GM21717 (cell line): ENCODE data around the gene LRRC3.

ENCODE experiments used
- ATAC-seq: cut with Tn5 transposase; IDR thresholded peaks from one replicate; pipeline ENCODE4 v1.9.1; 2021; ENCODE audit warnings: mild to moderate bottlenecking, moderate library complexity; ENCODE audit not compliant: unreplicated experiment

Gene LRRC3

GRCh38 chr21:44456214-44456914 lies 1.1 kb downstream of the LRRC3 start:
- no peak for ATAC-seq

GRCh38 chr21:44456915-44457736 lies 1.8 kb downstream of the LRRC3 start:
- no peak for ATAC-seq

GRCh38 chr21:44458971-44459711 lies 3.8 kb downstream of the LRRC3 start:
- ATAC-seq = no peak

- no peak for ATAC-seq
These were observed 4.6 kb downstream of the LRRC3 start for GRCh38 chr21:44459712-44460440.

GRCh38 chr21:44460441-44460755 lies 5.1 kb downstream of the LRRC3 start:
- ATAC-seq = no peak

- no peak for ATAC-seq
These were observed 5.7 kb downstream of the LRRC3 start for GRCh38 chr21:44461005-44461404.

- ATAC-seq = no peak
These were observed 6.2 kb downstream of the LRRC3 start for GRCh38 chr21:44461464-44462001.

- ATAC-seq = no peak
These were observed 7.0 kb downstream of the LRRC3 start for GRCh38 chr21:44462086-44462833.

GRCh38 chr21:44462834-44463200 lies 7.5 kb downstream of the LRRC3 start:
- ATAC-seq = no peak

GRCh38 chr21:44463724-44464123 lies 8.4 kb downstream of the LRRC3 start:
- no peak for ATAC-seq

GRCh38 chr21:44464351-44464750 lies 9.0 kb downstream of the LRRC3 start:
- ATAC-seq = no peak

GRCh38 chr21:44466351-44466954 lies 11.1 kb downstream of the LRRC3 start:
- ATAC-seq = no peak

- no peak for ATAC-seq
These were observed 11.9 kb downstream of the LRRC3 start for GRCh38 chr21:44466996-44467858.

GRCh38 chr21:44467859-44468195 lies 12.5 kb downstream of the LRRC3 start:
- no peak for ATAC-seq

- ATAC-seq = no peak
These were observed 16.0 kb downstream of the LRRC3 start for GRCh38 chr21:44471341-44471740.

- ATAC-seq = no peak
These were observed 16.7 kb downstream of the LRRC3 start for GRCh38 chr21:44471996-44472395.

GRCh38 chr21:44473915-44474555 lies 18.7 kb downstream of the LRRC3 start:
- no peak for ATAC-seq

GRCh38 chr21:44475266-44475845 lies 20.0 kb downstream of the LRRC3 start:
- no peak for ATAC-seq
